Urinary bladder (tissue), 4 donors: ENCODE data around the gene MAPK8IP3. TPM values are rescaled to one million over a fixed set of nuclear protein-coding genes. Genes with fewer than 3 reads are reported as not detected.

ENCODE experiments used
- DNase-seq: peaks from one replicate; pipeline ENCODE4 v3.0.0-alpha.2; 2015; ENCODE audit errors: extremely low spot score
- H3K27ac ChIP-seq: one replicate; pipeline ENCODE4 v1.5.1; 2013; ENCODE audit warnings: low read depth, mild to moderate bottlenecking, moderate library complexity
- H3K36me3 ChIP-seq: one replicate; pipeline ENCODE4 v1.6.1; 2013; ENCODE audit warnings: mild to moderate bottlenecking, moderate library complexity; ENCODE audit not compliant: insufficient read depth
- H3K4me1 ChIP-seq: one replicate; pipeline ENCODE4 v1.6.1; 2013; ENCODE audit warnings: mild to moderate bottlenecking, moderate library complexity; ENCODE audit not compliant: insufficient read depth
- H3K4me3 ChIP-seq: one replicate; pipeline ENCODE4 v1.5.1; 2013; ENCODE audit warnings: low read depth, low read length
- WGBS: extraction: QIAGEN DNeasy Blood & Tissue Kit; methylation state at CpG from one replicate; pipeline ENCODE4 v1.1.7; 2013; 5-methylcytosine and 5-hydroxymethylcytosine counted together
- polyA plus RNA-seq: library from polyadenylated mRNA; stranded (reverse); fragments of 200-250 nt; gene quantifications from one replicate; pipeline ENCODE4 v1.2.3, GENCODE V29; 2013
- total RNA-seq: library from RNA; depleted of rRNA; stranded (reverse); fragments of >200 nt; gene quantifications from one replicate; pipeline ENCODE4 v1.2.3, GENCODE V29; 2014
- donor health status: healthy with polysubstance abuse.
- donor health status: healthy.

Gene MAPK8IP3
- total and polyA plus RNA-seq, 2 donors: 36.8 to 47.0 TPM

DNA sequence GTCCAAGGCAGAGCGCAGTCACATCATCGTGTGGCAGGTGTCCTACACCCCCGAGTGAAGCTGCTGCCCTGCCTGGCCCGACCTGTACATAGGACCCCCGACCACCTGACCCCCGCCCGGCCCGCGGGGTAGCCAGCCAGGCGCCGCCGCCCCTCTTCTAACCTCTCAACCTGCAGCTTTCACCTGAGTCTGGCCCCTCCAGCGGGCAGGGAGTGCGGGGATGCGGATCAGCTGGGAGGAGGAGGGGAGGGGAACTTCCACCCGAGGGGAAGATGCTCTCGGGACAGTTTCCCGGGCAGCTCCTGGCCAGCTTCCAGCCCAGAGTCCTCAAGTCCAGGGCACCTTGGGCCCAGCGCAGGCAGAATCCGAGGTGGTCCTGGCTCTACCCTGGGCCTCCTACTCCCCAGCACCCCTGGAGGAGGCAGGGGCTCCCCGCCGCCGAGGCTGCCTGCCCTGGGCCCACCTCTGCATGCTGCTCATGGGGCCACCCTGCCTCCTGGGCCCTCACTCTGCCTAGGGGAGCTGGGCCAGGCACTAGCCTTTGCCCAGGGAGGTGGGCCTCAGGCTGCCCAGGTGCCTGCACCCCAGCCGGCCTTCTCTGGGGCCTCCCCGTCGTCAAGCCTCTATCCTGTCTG lies 62.9 kb downstream of the MAPK8IP3 start:
- DNase-seq: no peak
- Histone ChIP-seq H3K4me1 (no peaks in the 10 kb centered on the region), H3K4me3 (no peak overlapping the region), H3K27ac (no peak overlapping the region), H3K36me3 (peaks cover 4% of the 10 kb centered on the region)
- WGBS: 76% methylated on average over 26 of the region's 26 CpGs

DNA sequence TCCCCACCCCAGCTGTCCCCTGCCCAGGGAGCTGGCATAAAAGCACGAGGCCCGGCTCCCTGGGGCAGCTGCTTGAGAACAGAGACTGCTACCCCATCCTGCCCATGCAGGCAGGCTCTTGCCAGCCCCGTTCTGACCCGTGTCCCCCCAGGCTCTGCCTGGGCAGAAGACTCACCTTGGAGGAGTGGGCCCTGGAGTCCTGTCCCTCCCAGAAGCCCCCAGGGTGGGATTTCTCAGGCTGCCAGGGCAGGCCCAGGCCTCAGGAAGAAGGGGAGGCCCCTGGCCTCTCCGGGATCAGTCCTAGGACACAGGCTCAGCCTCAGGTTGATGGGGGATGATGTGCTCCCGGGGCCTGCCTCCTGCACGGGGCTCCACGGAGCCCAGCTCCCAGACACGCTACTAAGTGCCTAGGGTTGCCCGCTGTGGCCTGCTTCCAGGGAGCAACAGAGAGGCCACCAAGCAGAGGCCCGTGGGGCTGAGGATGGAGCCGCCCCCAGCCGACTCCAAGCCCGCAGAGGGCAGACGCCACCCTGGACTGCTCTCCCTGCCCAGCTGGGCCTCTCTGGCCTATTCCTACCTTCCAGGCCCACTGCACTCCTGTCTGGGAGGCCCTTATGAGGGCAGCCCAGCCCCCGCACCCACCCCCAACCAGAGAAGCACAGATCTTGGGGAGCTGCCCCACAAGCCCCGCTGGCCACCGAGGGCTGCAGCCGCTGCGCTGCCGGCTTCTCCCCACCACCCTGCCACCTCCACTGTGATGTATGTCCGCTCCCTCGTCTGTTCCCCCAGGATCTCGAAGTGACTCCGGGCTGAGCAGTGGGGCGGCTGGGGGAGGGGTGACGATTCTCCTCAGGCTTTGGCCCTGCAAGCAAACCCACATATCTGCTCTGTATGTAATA lies 63.7 kb downstream of the MAPK8IP3 start:
- no peaks in the 10 kb centered on the region for H3K4me1 ChIP-seq
- no peak overlapping the region for H3K27ac ChIP-seq
- no peak overlapping the region for H3K4me3 ChIP-seq
- H3K36me3 ChIP-seq: peaks cover 4% of the 10 kb centered on the region
- DNase-seq: no peak
- 72% methylated on average over 27 of the region's 27 CpGs for WGBS

- no peak for DNase-seq
- Histone ChIP-seq H3K27ac (peak overlapping the region; percentile 40), H3K36me3 (peaks cover 3% of the 10 kb centered on the region), H3K4me1 (no peaks in the 10 kb centered on the region), H3K4me3 (peak overlapping the region; percentile 94)
- WGBS: 6% methylated on average over 81 of the region's 81 CpGs
These were observed 64.6 kb downstream of the MAPK8IP3 start for GRCh38 chr16:1770328-1771187.

DNA sequence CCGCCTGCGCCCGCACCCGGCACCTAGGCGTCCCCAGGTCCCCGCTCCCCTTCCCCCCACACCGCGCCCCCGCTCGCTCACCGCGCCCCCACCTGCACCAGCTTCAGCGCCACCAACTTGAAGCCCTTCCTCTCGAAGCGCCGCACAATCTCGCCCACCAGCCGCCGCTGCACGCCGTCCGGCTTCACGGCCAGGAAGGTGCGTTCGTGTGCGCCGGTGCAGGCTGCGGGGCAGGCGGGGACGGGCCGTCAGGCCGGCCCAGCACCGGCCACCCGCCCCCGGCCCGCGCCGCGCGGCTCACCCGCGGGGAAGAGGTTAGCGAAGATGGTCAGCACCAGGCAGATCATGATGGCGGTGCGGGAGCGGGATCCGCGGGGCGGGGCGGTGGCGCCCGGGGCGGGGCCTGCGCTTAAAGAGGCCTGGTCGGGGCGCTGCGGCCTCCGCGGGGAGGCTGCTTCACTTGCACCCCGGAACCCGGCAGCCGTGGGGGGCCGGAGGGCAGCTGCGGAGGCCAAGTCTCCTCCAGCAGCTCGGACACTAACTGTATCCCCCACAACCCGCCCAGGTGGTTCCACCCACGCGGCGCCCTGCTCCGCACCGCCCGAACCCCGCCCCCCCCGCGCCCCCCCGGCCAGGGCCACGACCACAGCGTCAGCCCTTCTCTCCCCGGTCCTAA lies 65.3 kb downstream of the MAPK8IP3 start, which contains the start of gene NME3:
TSS of gene NME3 (minus strand) at position 356 of the 676 bp plus-strand sequence. CDS start at position 347, 9 bp downstream.
- Histone ChIP-seq H3K36me3 (no peaks in the 10 kb centered on the region), H3K4me3 (peak within 1 kb of the TSS; percentile 94), H3K27ac (peak within 1 kb of the TSS; percentile 62), H3K4me1 (no peaks in the 10 kb centered on the region)
- under 1% methylated on average over 79 of the region's 79 CpGs for WGBS
- no peak for DNase-seq

GRCh38 chr16:1771864-1772361 lies 65.9 kb downstream of the MAPK8IP3 start:
- H3K27ac ChIP-seq: peak overlapping the region; percentile 62
- no peak for DNase-seq
- no peaks in the 10 kb centered on the region for H3K4me1 ChIP-seq
- WGBS: 13% methylated on average over 22 of the region's 22 CpGs
- H3K4me3 ChIP-seq: peak overlapping the region; percentile 94
- H3K36me3 ChIP-seq: no peaks in the 10 kb centered on the region

DNA sequence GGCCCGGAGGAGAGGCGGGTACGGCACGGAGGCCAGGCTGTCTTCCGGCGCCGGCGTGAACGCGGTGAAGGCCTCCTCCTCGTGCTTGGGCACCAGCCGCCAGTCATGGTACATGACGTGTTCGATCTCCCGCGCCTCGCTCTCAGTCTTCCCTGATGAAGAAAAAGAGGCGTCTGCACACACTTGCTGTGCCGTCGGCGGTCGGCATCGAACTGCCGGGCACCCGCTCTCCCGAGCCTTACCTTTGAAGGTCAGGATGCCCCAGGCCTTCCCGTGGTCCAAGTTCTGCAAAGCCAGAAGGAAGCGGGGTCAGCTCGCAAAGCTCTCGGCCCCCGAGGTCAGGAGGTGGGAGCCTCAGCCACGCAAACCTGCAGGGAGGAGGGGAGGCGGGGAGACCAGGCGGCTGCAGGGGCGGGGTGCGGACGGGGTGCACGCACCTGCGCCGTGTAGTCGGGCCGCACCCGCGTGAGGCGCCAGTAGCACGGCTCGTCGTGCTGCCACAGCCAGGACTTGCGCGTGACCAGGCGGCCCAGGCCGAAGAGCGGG lies 66.4 kb downstream of the MAPK8IP3 start, which contains the start of gene EME2:
TSS of gene EME2 (plus strand) at position 449 of the 546 bp plus-strand sequence. CDS start 418 bp downstream, outside the sequence.
- no peaks in the 10 kb centered on the region for H3K4me1 ChIP-seq
- peak within 1 kb of the TSS; percentile 94 for H3K4me3 ChIP-seq
- H3K27ac ChIP-seq: peak within 1 kb of the TSS; percentile 82
- under 1% methylated on average over 53 of the region's 53 CpGs for WGBS
- DNase-seq: no peak
- H3K36me3 ChIP-seq: peaks cover 2% of the 10 kb centered on the region

DNA sequence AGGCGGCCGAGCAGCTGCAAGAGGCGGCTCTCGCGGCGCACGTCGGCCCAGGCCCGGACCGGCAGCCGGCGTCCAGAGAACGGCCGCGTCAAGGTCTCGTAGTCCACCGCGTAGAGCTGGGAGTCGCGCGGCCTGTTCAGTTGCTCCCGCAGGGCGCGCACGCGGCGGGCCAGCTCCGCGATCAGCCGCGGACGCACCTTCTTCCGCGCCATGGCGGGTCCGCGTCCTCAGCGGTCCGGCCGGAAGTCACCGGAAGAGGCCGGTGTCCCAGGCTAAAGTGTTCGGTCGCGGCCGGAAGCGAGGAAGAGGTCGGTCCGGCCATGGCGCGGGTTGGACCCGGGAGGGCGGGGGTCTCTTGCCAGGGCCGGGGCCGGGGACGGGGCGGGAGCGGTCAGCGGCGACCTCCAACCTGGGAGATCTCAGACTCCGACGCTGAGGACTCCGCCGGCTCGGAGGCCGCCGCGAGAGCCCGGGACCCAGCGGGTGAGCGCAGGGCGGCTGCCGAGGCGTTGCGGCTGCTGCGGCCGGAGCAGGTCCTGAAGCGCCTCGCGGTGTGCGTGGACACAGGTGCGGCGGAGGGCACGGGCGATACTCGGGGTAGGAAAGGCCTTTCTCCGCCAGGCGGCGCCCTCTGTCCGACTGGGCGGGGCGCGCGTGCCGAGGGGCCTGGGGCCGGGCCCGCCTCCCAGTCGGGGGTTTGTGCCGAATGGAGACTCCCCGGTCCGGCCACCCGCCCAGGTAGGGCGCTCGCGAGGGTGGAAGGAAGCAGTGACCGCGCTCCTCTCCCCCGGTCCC lies 67.1 kb downstream of the MAPK8IP3 start, which contains the start of gene MRPS34:
TSS of gene MRPS34 (minus strand) at position 227 of the 795 bp plus-strand sequence. CDS start at position 212, 15 bp downstream.
- peaks cover 5% of the 10 kb centered on the region for H3K36me3 ChIP-seq

DNA sequence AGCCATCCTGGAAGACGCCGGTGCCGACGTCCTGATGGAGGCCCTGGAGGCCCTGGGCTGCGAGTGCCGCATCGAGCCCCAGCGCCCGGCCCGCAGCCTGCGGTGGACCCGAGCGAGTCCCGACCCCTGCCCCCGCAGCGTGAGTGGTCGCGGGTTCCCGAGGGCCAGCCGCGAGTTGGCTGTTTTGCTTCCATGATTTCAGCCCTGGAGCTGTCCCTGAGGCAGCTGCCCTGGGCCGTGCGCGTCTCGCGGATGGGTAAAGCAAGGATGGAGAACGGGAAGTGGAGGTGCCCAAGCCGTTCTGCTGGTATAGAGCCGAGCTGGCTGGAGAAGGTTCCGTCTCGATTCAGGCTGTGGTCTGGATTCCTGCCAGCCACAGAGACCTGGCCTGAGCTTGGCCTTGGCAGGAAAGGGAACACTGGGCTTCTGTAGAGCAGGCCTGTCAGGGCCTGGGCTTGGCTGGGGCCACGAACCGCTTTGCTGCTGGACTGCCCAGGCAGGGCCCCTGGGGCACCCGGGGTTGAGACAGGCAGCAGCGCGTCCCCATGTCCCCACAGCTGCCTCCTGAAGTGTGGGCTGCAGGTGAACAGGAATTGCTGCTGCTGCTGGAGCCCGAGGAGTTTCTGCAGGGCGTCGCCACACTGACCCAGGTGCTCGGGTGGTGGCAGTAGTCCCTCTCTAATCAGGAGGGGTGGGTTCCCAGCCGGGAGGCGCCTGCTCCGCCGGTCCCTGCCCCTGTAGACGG lies 67.9 kb downstream of the MAPK8IP3 start:
- Histone ChIP-seq H3K27ac (no peak overlapping the region), H3K36me3 (peaks cover 5% of the 10 kb centered on the region), H3K4me3 (peak overlapping the region; percentile 94), H3K4me1 (no peaks in the 10 kb centered on the region)
- 17% methylated on average over 45 of the region's 45 CpGs for WGBS
- no peak for DNase-seq

More for the DNA sequence above, 67.1 kb downstream of the MAPK8IP3 start, which contains the start of gene MRPS34:
- peak within 1 kb of the TSS; percentile 94 for H3K4me3 ChIP-seq
- H3K27ac ChIP-seq: peak within 1 kb of the TSS; percentile 82
- peak; percentile 43 for DNase-seq
- under 1% methylated on average over 108 of the region's 108 CpGs for WGBS
- H3K4me1 ChIP-seq: no peaks in the 10 kb centered on the region

GRCh38 chr16:1774448-1774780 lies 68.4 kb downstream of the MAPK8IP3 start:
- Histone ChIP-seq H3K36me3 (peaks cover 5% of the 10 kb centered on the region), H3K4me1 (no peaks in the 10 kb centered on the region), H3K4me3 (peak overlapping the region; percentile 94), H3K27ac (no peak overlapping the region)
- no peak for DNase-seq
- WGBS: 92% methylated on average over 7 of the region's 7 CpGs

DNA sequence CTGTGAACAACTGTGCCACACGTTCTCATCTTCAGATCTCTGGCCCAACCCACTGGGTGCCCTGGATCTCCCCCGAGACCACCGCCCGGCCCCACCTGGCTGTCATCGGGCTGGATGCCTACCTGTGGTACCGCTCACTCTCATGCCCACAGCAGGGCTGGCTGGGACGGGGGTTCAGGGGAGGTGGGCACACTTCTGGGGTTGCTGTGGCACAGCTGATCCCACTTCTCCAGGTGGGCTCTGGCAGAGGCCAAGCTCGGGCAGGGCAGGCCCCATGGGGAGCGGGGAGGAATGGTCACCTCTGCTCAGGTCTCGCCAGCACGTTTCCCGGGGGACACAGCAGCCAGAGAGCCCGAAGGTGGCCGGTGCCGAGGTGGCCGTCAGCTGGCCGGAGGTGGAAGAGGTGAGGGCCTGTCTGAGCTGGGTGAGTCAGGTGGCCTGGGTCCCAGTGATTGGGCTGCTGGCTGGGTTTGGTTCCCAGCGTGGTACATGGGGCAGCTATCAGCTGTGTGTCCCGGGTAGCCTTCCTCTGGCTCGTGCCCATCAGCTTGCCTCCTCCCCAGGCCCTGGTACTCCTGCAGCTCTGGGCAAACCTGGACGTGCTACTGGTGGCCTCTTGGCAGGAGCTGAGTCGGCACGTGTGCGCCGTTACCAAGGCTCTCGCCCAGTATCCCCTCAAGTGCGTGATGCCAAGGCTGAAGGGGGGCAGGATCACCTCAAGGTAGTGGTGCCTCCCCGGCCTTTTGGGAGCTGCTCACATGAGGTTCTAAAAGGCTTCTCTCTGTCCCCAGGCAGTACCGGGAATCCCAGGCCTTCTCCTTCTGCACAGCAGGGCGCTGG lies 69.2 kb downstream of the MAPK8IP3 start:
- 91% methylated on average over 30 of the region's 30 CpGs for WGBS
- no peak for DNase-seq
- Histone ChIP-seq H3K4me1 (no peaks in the 10 kb centered on the region), H3K27ac (no peak overlapping the region), H3K4me3 (no peak overlapping the region), H3K36me3 (peaks cover 5% of the 10 kb centered on the region)
